A673 (cell line): ENCODE measurements around the gene MAS1L.
"Not testable (repeated sequence)": the region's sequence is repeated elsewhere in the genome, so short reads cannot be mapped to it uniquely, and the experiment has no call there.

Experiments
- EZH2 ChIP-seq: fragments of 200-600 bp; sonication (generic); IDR thresholded peaks from 2 replicates; pipeline ENCODE4 v1.6.1; 2017; ENCODE audit warnings: borderline replicate concordance, low read depth, mild to moderate bottlenecking, mixed read lengths, antibody characterized with exemption, low read length; ENCODE audit not compliant: poor library complexity, severe bottlenecking
- TF ChIP-seq, protein P1 (sequence below): fragments of 300-800, 200-600 bp; sonication (generic); conservative IDR thresholded peaks from 2 replicates; pipeline ENCODE4 v1.5.1; 2017; ENCODE audit warnings: low read depth, mild to moderate bottlenecking, antibody characterized with exemption, low read length, moderate library complexity, mixed read lengths

DNA sequence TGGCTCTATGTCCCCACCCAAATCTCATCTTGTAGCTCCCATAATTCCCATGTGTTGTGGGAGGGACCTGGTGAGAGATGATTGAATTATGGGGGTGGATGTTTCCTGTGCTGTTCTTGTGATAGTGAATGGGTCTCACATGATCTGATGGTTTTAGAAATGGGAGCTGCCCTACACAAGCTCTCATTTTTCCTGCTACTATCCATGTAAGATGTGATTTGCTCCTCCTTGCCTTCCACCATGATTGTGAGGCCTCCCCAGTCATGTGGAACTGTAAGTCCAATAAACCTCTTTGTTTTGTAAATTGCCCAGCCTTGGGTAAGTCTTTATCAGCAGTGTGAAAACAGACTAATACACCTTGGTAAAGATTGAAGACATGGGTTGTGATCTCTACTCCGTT is 43.7 kb downstream of the MAS1L start:
- TF ChIP-seq, protein P1, sequence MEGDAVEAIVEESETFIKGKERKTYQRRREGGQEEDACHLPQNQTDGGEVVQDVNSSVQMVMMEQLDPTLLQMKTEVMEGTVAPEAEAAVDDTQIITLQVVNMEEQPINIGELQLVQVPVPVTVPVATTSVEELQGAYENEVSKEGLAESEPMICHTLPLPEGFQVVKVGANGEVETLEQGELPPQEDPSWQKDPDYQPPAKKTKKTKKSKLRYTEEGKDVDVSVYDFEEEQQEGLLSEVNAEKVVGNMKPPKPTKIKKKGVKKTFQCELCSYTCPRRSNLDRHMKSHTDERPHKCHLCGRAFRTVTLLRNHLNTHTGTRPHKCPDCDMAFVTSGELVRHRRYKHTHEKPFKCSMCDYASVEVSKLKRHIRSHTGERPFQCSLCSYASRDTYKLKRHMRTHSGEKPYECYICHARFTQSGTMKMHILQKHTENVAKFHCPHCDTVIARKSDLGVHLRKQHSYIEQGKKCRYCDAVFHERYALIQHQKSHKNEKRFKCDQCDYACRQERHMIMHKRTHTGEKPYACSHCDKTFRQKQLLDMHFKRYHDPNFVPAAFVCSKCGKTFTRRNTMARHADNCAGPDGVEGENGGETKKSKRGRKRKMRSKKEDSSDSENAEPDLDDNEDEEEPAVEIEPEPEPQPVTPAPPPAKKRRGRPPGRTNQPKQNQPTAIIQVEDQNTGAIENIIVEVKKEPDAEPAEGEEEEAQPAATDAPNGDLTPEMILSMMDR, result not testable (repeated sequence)
- not testable (repeated sequence) for TF ChIP-seq EZH2
